ENCODE measurements around the gene TEP1.
A peak's percentile ranks its signal among the peaks of the same experiment; 100 is the strongest.
"Not testable (repeated sequence)": the region's sequence is repeated elsewhere in the genome, so short reads cannot be mapped to it uniquely, and the experiment has no call there.

The TEP1 gene

DNA sequence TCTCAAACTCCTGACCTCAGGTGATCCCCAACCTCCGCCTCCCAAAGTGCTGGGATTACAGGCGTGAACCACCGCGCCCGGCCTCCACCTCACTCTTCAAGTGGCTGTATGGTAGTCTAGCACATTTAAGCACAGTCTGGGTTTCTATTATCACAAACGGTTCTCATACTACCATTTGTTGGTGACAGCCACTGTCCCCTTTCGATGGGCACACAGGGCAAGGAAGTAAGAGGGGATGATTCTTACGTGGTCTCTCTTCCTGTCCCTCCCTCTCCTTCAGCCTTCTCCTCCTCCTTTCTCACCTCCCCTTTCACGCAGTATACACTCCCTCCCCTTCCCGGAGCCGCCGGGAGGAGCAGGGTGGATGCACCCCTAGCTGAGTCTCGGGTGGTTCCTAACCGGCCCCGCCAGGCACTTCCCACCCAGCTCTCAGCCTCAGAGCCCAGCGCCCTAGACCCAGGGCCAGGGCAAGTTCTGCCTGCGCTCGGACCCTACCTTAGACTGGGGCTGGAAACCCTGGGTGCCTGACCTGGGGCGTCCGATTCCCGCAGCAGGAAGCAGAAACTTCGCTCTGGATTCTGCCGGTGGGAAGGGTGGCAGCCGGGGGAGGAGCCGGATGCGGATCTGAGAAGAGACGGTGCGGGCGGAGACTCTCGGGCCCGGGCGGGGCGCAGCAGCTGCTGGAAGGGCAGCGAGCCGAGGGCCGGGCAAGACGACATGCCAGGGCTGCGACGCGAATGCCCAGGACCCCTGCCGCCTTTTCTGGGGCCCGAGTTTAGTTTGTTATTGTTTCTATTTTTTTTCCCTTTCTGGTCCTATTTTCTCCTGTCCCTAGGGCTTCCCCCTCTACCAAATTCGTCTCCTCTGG lies at the start of gene TEP1:
Gene TEP1, minus strand, starts transcription at position 626 of the 868 bp plus-strand sequence. CDS start 5,062 bp downstream, outside the sequence.
- DNase-seq: peak; percentile 79

DNA sequence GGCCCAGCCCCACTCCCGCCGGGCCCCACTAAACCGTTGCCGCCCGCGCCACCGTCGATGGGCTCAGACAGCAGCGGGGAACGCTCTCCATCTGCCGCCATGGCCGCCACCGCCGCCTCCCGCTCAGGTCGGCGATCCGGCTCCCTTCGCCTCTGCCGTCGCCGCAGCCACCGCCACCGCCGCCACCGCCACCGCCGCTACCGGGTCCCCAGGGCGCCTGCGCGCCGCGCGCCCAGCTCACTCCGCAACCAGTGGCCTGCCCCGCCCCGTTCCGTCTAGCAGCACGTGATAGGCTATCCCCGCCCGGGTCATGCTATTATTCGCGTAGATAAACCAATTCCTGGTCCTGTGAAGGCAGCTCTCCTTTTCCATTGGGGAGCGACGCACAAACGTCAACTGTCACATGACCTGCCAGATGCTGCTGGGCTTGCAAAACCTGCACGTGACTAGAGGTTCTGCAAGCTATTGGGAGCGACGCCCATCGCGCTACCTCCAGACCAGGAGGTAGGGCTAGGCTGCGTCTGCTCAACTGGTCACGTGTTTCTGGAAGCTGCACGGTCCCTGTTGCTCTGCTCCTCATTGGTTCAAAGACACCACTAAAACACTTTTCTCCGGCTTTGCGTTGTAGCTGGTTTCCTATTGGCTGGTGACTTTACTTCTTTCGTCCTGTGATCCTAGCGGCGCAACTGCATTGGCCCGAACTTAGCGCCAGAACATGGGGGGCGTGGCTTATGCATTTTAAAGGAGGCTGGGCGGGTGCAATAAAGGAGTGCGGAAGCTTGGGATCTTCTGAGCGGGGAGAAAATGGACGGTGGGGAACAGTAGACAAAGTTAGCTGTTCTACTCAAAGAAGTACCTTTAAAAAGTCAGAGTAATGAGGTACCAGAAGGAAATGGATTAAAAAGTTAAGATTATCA lies 48.2 kb upstream of the TEP1 start, which contains the start of gene PIP4P1:
Gene PIP4P1, minus strand, starts transcription at position 210 of the 917 bp plus-strand sequence. Its CDS starts 109 bp downstream, at position 101.
- DNase-seq: peak; percentile 100

DNA sequence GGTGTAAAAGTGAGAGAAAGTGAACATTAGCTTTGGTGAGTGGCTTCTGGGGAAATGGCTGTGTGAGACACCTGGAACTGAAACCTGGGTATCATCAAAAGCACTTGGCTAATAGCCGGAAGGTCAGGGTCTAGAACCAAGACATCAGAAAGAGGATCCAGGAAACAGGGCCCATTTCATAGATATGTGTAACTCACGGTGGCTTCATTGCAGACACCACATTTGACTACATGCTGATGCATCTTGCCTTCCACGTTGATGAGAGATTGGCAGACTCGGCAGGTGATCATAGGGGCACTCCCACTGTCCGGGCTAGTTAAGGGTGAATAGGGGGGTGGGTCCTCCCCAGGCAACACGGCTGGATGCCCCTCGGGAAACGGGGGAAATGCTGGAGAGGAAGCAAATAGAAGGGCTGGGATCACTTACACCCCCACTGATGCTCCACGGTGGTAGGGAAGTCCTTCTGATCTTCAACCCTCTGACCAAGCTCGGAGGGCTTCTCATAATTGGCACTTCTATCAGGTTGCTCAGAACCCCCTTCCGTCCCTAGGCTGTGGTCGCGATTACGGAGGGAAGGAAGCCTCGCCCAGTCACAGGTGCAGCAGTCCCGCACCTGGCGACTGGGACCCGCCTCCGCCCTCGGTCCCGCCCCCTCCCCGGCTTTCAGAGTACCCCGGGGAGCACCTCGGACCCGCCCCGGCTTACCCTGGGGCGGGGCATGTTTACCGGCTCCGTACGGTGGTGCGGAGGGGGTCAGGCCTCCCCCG lies 47.3 kb upstream of the TEP1 start:
- DNase-seq: peak; percentile 68

DNA sequence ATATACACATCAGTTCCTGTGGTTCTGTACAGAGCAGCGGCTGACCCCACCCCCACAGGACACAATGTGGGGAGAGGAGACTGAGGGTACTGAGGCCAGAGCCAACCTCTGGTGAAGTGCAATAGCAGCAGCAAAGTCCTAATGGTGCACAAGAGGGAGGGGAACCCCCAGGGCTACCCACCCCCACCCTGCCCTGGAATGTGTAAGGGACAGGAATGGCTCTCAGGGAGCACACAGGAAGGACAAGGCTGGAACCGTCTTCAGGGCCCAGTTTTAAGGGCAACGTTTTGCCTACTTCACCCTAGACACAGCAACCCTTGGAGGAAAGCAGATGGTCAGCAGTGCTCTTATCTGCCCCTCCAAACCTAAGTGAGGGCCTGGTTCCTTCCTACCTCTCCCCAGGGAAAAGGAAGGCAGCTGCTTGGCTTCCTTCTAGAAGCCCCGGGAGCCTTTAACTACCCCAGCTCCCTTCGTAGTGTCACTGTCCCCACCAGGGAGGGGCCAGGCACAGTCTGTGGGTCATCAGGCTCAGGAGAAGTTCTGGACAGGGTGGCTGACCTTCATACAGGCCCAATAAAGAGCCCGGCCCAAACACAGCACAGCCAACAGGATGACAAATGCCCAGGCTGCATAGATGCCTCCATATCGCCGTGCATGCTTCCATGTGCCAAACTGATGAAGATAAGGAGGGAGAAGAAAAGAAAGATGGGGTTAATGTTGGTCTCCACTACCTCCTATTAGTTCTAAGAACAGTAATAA lies 44.9 kb upstream of the TEP1 start:
- DNase-seq: no peak

DNA sequence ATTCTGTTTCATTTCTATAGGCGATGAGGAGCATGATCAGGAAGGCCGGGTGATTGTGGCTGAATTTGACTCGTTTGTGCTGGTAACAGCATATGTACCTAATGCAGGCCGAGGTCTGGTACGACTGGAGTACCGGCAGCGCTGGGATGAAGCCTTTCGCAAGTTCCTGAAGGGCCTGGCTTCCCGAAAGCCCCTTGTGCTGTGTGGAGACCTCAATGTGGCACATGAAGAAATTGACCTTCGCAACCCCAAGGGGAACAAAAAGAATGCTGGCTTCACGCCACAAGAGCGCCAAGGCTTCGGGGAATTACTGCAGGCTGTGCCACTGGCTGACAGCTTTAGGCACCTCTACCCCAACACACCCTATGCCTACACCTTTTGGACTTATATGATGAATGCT lies 43.7 kb upstream of the TEP1 start:
- DNase-seq: no peak

DNA sequence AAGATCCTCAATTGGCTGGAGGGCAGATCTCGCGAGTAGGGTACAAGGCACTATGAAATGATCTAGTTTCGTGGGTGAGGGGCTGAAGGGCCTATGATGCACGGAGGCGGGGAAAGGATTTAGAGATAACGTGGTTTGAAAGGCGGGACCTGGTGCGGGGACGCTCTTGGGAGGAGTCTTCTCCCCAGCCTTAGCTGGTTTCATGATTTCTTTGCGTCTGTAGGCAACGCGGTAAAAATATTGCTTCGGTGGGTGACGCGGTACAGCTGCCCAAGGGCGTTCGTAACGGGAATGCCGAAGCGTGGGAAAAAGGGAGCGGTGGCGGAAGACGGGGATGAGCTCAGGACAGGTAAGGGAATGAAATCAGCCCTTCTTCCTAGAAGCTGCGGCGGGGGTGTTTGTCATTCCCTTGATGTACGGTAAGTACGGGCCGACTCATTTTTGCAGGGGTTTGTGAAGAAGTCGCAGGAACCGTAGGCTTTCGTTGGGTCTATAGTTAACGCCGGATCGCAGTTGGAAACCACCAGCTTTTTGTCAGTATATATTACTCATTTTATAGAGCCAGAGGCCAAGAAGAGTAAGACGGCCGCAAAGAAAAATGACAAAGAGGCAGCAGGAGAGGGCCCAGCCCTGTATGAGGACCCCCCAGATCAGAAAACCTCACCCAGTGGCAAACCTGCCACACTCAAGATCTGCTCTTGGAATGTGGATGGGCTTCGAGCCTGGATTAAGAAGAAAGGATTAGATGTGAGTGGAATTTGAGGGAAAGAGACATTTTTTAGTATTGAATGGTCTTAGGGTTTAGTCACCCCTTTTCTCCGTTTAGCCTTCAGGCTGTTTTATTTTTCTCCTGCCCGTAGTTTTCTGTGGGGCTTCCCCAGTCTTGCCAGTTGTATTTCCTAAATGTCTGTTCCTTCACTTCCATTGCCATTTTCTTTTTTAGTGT lies 42.3 kb upstream of the TEP1 start:
- peak; percentile 84 for DNase-seq

DNA sequence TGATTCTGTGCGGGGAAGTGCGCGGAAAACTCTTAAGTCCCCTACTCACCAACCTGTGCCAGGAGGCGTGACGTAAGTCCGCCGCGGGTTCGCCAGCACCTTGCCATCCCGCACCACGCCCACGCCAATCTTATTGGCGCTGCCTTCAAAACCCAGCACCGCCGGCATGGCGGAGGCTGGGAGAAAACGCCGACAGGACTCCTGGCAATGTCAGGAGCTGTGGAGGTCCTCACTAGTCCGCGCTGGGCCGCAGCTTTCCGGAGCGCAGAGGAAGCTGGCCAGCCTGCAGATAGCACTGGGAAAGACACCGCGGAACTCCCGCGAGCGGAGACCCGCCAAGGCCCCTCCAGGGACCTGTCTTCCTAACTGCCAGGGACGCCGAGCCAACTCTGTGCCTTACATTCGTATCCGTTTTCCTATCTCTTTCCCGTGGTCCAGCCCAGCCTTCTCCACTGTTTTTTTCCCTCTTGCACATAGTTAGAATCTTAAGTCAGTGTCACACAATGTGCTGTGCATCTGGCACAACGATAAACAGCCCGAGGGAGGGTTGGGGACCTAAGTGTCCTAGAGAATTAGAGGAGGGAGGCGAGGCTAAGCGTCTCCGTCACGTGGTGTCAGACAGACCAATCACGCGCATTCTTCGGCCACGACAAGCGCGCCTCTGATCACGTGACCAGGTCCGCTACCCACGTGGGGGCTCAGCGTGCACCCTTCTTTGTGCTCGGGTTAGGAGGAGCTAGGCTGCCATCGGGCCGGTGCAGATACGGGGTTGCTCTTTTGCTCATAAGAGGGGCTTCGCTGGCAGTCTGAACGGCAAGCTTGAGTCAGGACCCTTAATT lies 41.4 kb upstream of the TEP1 start, which contains the start of the genes APEX1 and OSGEP:
Gene APEX1, plus strand, starts transcription at position 711 of the 839 bp plus-strand sequence. CDS start 420 bp downstream, outside the sequence.
Gene OSGEP, minus strand, starts transcription at position 297 of the 839 bp plus-strand sequence. Its CDS starts 129 bp downstream, at position 168.
- DNase-seq: peak; percentile 99

DNA sequence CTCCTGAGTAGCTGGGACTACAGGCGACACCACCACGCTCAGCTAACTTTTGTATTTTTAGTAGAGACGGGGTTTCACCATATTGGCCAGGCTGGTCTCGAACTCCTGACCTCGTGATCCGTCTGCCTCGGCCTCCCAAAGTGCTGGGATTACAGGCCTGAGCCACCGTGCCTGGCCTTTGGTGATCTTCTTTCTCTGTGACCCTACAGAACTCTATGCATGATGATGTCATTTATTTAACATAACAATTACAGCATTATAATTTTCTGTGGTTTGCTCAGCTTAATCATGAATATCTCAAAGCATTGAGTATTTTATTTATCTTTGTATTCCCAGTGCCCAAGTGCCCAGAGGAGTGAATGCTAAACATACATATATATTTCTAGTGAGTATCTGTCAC lies 39.5 kb upstream of the TEP1 start:
- not testable (repeated sequence) for DNase-seq

DNA sequence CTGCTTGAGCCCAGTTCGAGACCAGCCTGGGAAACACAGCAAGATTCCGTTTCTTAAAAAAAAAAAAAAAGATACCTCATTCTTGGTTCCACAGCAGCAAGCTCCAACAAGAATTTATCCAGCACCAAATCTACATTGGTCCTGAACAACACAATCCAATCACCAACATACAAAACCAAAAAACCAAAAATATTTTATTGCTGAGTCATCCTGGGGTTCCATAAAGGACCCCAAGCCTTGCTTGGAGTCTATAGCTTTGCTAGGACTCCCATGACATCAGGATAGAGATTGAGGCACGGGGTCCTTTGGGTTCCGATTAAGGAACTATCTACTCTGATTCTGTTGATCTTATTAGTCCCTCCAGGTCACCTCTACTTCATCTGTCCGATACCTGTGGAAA lies 33.6 kb upstream of the TEP1 start:
- DNase-seq: no peak

DNA sequence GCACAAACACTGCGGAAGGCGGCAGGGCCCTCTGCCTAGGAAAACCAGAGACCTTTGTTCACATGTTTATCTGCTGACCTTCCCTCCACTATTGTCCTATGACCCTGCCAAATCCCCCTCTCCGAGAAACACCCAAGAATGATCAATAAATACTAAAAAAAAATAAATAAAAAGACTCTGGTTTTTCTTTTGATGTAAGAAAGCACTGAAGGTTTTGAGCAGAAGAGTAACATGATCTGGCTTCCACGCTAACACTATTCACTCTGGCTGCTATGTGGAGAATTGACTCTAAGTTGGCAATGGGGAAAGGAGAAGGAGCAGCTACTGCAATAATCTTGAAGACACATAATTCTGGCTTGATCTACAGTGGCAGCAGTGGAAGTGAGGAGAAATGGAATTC lies 30.3 kb upstream of the TEP1 start:
- DNase-seq: not testable (repeated sequence)

DNA sequence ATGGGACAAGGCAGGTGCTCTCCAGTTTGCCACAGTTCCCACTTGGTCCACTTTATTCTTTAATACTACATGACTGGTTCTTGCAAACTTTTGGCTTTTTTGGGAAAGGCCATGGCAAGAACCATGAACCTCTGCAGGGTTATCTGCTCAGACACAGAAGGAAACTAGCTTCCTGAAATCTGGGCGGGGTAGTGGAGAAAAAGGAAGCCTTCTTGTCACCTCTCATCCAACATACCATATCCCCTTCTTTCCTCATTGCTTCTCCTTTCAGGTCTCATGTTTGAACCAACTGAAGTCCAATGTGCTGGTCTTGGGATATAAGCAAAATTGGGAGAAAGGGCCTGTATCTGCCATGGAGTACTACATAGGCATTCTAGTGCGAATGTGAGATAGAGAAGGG lies 28.2 kb upstream of the TEP1 start:
- no peak for DNase-seq

DNA sequence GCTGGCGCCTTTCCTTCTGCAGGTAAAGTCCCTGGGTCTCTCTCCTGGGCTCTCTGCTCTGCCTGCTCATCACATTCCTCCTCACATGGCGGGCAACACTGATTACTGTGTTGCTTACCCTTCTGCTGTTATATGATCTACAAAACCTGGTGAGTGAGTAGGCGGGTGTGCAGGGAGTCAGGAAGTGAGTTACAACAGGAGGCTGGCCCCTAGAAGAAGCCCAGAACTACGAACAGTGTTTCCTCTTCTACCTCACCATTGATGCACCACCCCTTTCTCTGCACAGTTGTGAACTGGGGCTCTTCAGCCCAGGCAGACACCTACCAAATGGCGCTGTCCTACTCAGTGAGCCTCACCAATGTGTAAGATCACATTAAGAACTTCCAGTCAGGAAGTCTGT lies 27.6 kb upstream of the TEP1 start:
- DNase-seq: no peak

DNA sequence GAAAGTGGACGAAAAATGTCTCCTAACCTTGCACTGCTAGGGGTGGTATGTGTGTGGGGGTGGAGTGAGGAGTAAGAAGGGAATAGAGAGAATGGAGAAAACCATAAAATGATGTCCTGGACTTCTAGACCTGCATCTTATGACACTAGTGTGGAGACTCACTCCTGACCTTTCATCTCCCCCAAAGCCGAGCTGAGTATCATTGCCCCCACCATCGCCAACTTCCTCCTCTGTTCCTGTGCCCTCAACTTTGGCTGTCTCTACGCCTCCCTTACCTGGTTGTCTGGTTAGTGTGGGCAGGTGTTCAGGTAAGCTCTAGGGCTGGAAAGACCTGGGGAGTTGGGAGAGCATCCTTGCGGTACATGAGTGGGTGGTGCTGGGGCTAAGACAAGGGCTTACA lies 27.2 kb upstream of the TEP1 start:
- no peak for DNase-seq

DNA sequence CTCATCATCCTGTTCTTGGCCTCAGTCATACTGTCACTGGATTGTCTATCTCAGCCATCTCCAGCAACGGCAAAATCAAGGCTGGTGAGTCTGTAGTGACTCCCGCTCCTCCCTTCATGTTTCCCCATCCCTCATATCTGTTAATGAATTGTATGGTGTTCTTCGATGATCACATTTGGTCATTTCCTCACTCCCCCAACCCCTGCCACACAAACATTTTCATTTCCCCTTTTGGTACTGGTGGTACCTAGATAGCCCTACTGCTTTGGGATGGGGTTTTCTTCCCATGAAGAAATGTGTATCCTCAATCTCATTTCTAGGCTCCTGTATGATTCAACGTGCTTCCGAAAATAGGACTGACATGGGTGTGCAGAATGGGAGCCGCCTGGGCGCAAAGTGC lies 25.4 kb upstream of the TEP1 start:
- DNase-seq: no peak

DNA sequence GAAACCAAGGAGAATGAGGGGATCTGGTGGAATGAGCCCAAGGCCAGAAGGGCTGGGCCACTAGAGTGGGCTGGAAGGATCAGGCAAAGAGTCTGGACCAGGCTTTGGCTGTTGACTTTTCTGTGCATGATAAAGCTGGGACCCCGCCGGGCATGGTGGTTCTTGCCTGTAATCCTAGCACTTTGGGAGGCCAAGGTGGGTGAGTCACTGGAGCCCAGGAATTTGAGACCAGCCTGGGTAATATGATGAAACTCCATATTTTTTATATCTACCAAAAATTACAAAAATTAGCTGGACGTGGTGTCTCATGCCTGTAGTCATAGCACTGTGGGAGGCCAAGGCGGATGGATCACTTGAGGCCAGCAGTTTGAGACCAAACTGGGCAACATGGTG lies 23.1 kb upstream of the TEP1 start:
- DNase-seq: no peak

DNA sequence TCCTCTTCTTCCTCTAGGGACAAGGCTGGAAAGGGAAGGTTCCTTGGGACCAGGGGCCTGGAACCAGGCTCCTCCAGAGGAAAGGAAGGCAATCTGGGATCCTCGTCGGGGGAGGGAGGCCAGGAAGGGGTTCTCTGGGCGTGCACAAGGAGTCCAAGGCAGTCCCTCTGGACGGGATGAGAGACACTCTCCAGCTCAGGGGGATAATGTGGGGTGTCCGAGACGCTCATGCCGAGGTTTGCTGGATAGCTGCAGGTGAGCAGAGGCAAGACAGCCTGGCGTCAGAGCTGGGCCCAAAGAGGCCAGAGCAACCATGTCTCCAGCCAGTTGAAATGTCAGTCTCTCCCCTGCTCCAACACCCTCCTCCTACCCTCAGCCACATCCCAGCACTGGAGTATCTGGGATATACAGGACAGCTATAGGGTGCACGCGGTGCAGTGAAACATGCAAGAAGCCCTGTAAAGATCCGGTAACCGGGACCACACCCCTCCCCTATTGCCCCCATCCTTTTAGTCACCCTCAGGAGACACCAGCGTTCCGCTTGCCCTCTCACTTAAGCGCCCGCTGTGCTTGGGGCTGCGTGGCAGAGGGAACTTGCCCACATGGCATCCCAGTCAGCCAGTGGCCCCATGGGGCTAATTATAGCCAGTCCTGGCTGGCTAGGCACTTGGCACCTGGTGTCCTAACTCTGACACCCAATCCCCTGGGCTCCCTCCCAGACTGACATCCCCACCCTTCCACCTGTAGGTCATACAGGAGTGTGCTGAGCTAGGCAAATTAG lies 22.5 kb upstream of the TEP1 start, which contains the start of gene KLHL33:
Gene KLHL33, minus strand, starts transcription at position 585 of the 781 bp plus-strand sequence. Its CDS starts 355 bp downstream, at position 230.
- DNase-seq: no peak

DNA sequence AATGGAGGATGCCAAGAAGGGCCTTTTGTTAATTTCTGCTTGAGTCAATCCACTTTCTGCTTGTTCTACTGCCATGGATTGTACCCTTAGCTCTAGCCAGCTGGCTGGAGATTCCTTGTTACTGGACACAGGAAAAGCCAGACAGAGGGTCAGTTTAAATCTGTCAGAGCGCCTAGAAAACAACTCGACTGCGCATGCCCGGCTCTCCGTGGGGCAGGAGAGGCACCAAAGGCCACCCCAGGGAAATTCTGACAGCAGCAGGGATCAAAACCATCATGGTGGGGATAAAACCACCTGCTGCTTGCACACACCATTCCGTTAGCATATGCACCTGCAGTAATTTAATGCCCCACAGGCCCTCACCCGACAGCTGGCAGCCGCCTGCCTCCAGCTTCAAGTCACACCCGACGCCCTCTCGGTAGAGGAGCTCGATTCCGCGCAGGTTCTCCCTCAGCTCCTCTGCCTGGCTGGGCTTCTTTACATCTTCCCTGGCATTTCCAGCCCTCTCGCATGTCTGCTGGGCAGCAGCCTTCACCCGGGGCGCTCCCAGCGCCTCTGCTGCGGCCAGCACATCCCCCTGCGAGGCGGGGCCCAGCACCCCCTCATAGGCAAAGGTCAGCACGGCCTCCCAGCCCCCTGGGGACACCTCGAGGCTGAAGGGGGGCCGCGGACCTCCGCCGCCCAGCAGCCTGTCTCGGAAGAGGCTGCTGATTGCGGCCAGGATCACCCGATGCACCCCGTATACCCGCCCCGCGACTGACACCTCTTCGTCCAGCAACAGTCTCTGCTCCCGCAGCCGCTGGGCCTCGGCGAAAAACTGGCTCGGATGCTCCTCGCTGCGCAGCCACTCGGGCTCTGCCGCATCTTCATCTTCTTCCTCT lies 21.6 kb upstream of the TEP1 start:
- no peak for DNase-seq
